ENCODE results near the gene ERMN. TPM values are rescaled to one million over a fixed set of nuclear protein-coding genes. Genes with fewer than 3 reads are reported as not detected.

The ERMN gene
- total RNA-seq, 1 experiment from 2014 or later = not detected

- ChIA-PET POLR2A (no interaction called here), CTCF (no interaction called here)
- no peak overlapping the region for H3K27ac ChIP-seq (ENCODE audit: low read length)
- in situ Hi-C loops (cut with HindIII; ENCODE audit: low pct_unique_long_range_greater_than_20kb, low sequenced_read_pairs) = no loop called here
- TF ChIP-seq REST (IDR thresholded peaks at IDR 0.05; ENCODE audit: insufficient read depth in 1 of 2, low read depth in 2 of 2, low read length in 1 of 2) (no peak), CTCF (IDR thresholded peaks at IDR 0.05) (no peak), POLR2AphosphoS5 (IDR thresholded peaks at IDR 0.05; ENCODE audit: low read depth, low read length) (no peak), SIN3A (IDR thresholded peaks at IDR 0.05; ENCODE audit: borderline replicate concordance, insufficient read depth, low read depth, low read length) (no peak), TCF7L2 (IDR thresholded peaks at IDR 0.05; ENCODE audit: low read depth, low read length) (no peak)
- intact Hi-C loops (cut with micrococcal nuclease; ENCODE audit: unreplicated experiment) = no loop called here
- no peaks in the 10 kb centered on the region for H3K4me1 ChIP-seq (ENCODE audit: control insufficient read depth, insufficient read depth, low read length)
- H3K9me3 ChIP-seq (ENCODE audit: control insufficient read depth, insufficient read depth, low read depth, low read length) = no peaks in the 10 kb centered on the region
- peaks cover 3% of the 10 kb centered on the region; the same call in 1 of the 2 replicates for H3K27me3 ChIP-seq (ENCODE audit: control insufficient read depth, insufficient read depth, low read length)
- no peak for DNase-seq (ENCODE audit: low read depth, low spot score)
- H3K4me3 ChIP-seq (ENCODE audit: low read depth in 2 of 2, low read length in 2 of 2) = no peak overlapping the region
- no TSS peak for BruUV-seq (replicated peaks)
- ATAC-seq = no peak
- no peaks in the 10 kb centered on the region for H3K36me3 ChIP-seq (ENCODE audit: control insufficient read depth, insufficient read depth, low read length)
These were observed 13.9 kb downstream of the ERMN start for GRCh38 chr2:157311706-157312105.

GRCh38 chr2:157309878-157310277, 15.7 kb downstream of the ERMN start:
- intact Hi-C loops (cut with micrococcal nuclease; ENCODE audit: unreplicated experiment) (loop anchor here (10.0 kb wide), 1 partner anchor 175 kb away; no protein-coding TSS in a partner anchor), in situ Hi-C loops (cut with HindIII; ENCODE audit: low pct_unique_long_range_greater_than_20kb, low sequenced_read_pairs) (no loop called here)
- H3K4me3 ChIP-seq (ENCODE audit: low read depth in 2 of 2, low read length in 2 of 2) = no peak overlapping the region
- ATAC-seq = no peak
- no peak for DNase-seq (ENCODE audit: low read depth, low spot score)
- H3K27ac ChIP-seq (ENCODE audit: low read length) = no peak overlapping the region
- ChIA-PET CTCF (no interaction called here), POLR2A (no interaction called here)
- no peaks in the 10 kb centered on the region for H3K9me3 ChIP-seq (ENCODE audit: control insufficient read depth, insufficient read depth, low read depth, low read length)
- H3K27me3 ChIP-seq (ENCODE audit: control insufficient read depth, insufficient read depth, low read length) = peaks cover 3% of the 10 kb centered on the region; the same call in 1 of the 2 replicates
- no peak for TF ChIP-seq TCF7L2 (IDR thresholded peaks at IDR 0.05; ENCODE audit: low read depth, low read length)
- no peak for TF ChIP-seq POLR2AphosphoS5 (IDR thresholded peaks at IDR 0.05; ENCODE audit: low read depth, low read length)
- TF ChIP-seq SIN3A (IDR thresholded peaks at IDR 0.05; ENCODE audit: borderline replicate concordance, insufficient read depth, low read depth, low read length) = no peak
- TF ChIP-seq CTCF (IDR thresholded peaks at IDR 0.05) = no peak
- TF ChIP-seq REST (IDR thresholded peaks at IDR 0.05; ENCODE audit: insufficient read depth in 1 of 2, low read depth in 2 of 2, low read length in 1 of 2) = no peak
- no peaks in the 10 kb centered on the region for H3K36me3 ChIP-seq (ENCODE audit: control insufficient read depth, insufficient read depth, low read length)
- no TSS peak for BruUV-seq (replicated peaks)
- no peaks in the 10 kb centered on the region for H3K4me1 ChIP-seq (ENCODE audit: control insufficient read depth, insufficient read depth, low read length)
